NCI-H1930 (cell line): Measurements from ENCODE around the gene UBE2N.
"Not testable (repeated sequence)": the region's sequence is repeated elsewhere in the genome, so short reads cannot be mapped to it uniquely, and the experiment has no call there.

Source experiments
- DNase-seq, 2 experiments: peaks; one replicate each; lab custom pipeline; 2025; lab: John Stamatoyannopoulos, UW

UBE2N gene

DNA sequence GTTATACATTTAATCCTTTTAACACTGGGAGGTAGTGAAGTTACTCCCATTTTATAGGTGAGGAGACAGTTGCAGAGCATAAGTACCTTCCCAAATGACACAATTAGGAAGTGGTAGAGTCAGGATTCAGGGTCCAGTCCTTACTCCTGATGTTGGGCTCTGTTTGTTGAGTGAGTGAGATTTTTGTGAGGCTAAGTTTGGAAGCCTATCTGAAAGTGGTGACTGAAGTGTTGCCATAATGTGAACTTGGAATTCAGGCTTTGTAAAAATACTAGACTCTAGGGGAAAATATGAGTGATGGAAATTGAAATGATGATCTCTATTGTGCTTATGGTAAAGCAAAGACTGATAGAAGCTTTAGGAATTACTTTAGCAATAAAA is 61.8 kb downstream of the UBE2N start:
- DNase-seq: no peak

GRCh38 chr12:93379326-93379980 is 62.3 kb downstream of the UBE2N start:
- DNase-seq: no peak

DNA sequence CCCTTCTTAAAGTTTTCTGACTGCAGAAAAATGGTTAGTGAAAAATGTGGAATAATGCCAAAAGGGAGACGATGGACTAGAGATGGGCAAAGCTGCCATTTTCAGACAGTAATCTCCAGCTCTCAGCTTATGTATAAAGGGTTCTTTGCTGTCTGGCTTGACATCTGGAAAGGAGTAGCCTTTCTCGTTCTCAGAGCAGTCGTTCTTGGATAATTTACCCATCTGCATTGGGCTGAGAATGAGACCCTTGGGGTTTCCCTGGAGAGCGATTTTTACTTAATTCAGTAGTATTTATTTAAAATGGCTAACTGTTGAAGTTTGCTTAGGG is 62.8 kb downstream of the UBE2N start:
- DNase-seq: no peak

DNA sequence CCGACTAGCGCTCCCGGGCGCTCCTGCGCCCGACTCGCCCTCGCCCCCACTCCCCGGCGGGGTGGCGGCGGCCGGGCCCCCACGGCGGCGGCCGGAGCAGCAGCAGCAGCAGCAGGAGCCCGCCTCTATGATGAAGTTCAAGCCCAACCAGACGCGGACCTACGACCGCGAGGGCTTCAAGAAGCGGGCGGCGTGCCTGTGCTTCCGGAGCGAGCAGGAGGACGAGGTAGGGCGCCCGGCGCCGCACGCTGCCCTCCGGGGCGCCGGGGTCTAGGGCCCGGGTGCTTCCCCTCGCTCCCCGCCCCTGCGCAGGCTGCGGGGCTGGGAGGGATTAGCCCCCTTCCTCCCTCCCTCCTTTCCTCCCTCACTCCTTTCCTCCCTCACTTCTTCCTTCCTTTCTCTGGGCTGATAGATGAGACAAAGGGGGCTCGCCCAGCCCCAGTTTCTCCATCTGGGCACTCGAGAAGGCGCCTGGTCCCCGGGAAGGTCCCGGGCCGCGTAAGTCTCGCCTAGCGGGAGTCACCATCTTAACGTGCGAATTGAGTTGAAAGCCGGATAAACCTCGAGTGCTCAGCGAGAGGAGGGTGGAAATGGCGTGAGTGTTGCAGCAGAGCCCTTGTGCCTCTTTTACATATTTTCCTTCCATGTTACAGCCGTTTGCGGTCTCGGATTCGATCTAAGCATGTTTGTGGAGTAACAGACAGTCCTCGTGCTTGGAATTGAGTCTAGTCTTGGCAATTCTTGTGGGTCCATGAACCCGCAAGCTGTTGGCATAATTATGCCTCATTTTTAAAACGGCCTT is 63.4 kb downstream of the UBE2N start:
- DNase-seq: not testable (repeated sequence)

GRCh38 chr12:93377252-93378195 is 64.2 kb downstream of the UBE2N start, which contains the start of gene NUDT4:
NUDT4 (plus strand) TSS chr12:93377925; CDS start chr12:93378323, 398 bp downstream.
- DNase-seq: peak; percentile 91 to 95

DNA sequence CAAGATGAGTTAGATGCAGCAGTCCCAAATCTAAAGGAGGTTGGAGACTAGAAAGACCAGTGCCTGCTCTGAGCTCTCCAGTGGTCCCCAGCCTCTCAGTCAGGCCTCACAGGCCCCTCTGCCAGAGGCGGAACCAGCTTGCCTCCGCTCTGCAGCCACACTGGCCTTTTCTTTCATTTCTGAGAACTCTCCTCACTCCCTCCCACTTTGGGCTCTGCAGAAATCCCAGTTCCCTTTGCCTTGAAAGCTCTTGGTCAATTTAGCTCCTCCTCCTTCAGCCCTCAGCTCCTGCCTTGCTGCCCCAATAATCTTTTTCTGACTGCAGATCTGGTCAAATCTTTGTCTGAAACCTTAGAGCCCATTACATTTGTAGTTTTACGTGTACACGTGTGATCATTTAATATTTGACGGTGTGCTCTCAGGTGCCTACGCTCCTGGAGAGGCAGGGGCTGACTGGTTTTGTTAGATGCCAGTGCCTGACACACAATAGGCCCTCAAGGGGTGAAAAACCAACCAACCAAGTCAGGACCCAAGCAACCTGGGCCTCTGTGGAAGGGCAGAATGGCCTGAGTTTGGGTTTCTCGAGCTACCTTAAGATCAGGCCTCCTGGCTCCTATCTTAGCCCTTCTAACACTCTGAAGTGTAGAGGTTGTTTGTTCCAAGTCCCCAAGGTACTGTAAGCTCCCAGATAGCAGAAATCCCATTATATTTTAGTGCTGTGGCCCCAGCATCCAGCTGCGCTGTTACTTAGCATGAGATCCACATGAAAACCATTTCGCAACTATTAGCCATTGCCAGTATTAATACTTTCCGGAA is 65.1 kb downstream of the UBE2N start:
- DNase-seq: no peak

- DNase-seq: no peak
Measured at GRCh38 chr12:93375906-93376305, 65.8 kb downstream of the UBE2N start.

- no peak for DNase-seq
Measured at GRCh38 chr12:93373961-93374656, 67.6 kb downstream of the UBE2N start.

DNA sequence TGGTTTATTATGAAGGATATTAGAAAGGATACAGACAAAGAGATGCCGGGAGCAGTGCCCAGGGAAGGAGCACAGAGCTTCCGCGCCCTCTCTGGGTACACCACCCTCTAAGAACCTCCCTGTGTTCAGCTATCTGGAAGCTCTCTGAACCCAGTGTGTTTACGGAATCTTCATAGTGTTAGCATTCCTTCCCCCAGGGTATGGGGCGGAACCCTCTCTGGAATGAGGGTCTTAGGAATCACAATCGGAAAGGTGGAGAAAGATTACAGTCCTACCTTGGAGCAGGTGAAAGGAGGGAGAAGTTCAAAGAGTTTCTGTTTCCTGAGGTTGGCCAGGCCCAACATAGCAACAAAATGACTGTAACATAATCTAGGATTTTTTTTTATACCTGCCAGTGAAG is 70.8 kb downstream of the UBE2N start:
- DNase-seq: no peak

DNA sequence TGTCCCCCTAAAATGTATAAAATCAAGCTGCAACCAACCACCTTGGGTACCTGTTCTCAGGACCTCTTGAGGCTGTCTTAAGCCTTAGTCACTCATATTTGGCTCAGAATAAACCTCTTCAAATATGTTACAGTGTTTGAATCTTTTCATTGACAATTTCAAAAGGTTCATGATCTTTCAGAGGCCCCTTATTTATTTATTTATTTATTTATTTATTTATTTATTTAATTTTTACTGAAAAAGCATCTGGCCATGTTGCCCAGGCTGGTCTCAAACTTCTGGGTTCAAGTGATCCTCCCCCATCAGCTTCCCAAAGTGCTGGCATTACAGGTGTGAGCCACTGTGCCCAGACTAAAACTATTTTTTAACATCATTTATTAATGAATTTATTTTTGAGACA is 72.2 kb downstream of the UBE2N start:
- no peak for DNase-seq

DNA sequence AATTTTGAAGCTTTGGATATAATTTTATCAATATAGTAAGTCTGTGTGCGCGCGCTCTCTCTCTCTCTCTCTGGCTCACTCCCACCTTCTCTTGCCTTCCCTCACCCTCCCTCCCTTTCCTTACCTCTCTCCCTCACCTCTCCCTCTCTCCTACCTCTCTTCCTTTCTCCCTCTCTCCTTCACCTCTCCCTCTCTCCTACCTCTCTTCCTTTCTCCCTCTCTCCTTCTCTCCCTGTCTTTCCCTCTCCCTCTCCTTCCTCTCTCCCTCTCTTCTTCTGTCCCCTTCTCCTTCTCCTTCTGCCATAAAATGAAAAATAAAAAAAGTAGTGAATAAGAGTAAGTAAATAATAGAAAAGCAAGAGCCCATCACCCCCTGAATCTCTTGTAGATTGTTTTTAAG is 73.0 kb downstream of the UBE2N start:
- no peak for DNase-seq

- DNase-seq: no peak
Measured at GRCh38 chr12:93366422-93366821, 75.3 kb downstream of the UBE2N start.

- no peak for DNase-seq
Measured at GRCh38 chr12:93365616-93366405, 75.9 kb downstream of the UBE2N start.

- no peak for DNase-seq
Measured at GRCh38 chr12:93363841-93364297, 77.9 kb downstream of the UBE2N start.

GRCh38 chr12:93361151-93361919 is 80.4 kb downstream of the UBE2N start:
- no peak for DNase-seq

- DNase-seq: no peak
Measured at GRCh38 chr12:93360688-93361087, 81.1 kb downstream of the UBE2N start.

GRCh38 chr12:93358821-93359220 is 82.9 kb downstream of the UBE2N start:
- no peak for DNase-seq

- no peak for DNase-seq
Measured at GRCh38 chr12:93358058-93358457, 83.7 kb downstream of the UBE2N start.

DNA sequence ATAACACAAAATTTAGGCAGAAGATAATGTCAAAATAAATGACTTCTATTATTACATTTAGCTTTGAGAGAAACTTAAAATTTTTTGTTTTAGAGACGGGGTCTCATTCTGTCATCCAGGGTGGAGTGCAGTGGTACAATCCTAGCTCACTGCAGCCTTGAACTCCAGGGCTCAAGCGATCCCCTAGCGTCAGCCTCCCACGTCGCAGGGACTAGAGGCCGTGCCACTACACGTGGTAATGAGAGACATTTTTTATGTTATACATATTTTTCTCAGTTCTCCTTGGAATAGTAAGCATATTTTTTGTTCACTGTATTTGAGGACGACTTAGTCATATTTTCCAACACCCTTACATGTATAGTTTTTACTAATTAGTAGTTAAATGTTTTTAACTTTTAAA is 85.5 kb downstream of the UBE2N start:
- no peak for DNase-seq
